DND-41 (cell line): ENCODE results near the gene ERMARD.

ENCODE experiments used
- EZH2 ChIP-seq: IDR thresholded peaks from 3 replicates; pipeline ENCODE4 v1.6.1; 2012; ENCODE audit warnings: borderline replicate concordance, low read depth, mild to moderate bottlenecking, moderate library complexity, low read length, inconsistent platforms; ENCODE audit not compliant: severe bottlenecking
- TF ChIP-seq, protein P1 (sequence below): IDR thresholded peaks from 2 replicates; pipeline ENCODE4 v1.5.1; 2012; ENCODE audit warnings: borderline replicate concordance, low read length, moderate library complexity, mild to moderate bottlenecking; ENCODE audit not compliant: poor library complexity, severe bottlenecking; ENCODE audit errors: extremely low read depth

DNA sequence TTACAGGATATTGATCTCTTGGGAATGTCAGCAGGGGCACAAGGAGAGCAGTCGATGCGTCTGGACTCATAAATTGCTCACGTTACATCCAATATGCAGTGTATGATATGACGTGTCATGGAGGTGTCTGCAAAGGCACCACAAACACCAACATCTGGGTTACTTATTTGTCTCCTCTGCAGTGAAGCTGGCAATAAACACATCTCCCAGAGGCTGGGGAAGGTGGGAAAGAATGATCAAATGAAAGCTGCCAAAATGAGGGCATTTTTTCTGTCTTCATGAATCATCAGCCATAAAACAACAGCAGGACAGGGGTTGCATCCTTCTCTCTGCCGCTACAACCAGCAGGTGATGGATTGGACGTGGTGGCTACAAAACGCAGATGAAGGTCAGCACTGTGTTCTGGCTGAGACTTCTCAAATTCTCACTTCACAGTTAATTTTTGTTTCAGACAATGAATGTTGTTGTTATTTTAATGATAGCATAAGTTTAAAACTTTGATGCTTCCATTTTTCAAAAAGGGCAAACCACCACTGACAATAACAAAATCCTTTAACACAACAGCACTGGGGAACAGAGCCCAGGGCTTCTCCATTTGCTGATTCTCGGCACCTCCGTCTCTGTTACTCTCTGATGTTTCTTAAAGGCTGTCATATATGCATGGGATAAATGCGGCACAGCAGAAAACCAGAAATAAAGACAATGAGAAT is 47.5 kb downstream of the ERMARD start:
- TF ChIP-seq, protein P1, sequence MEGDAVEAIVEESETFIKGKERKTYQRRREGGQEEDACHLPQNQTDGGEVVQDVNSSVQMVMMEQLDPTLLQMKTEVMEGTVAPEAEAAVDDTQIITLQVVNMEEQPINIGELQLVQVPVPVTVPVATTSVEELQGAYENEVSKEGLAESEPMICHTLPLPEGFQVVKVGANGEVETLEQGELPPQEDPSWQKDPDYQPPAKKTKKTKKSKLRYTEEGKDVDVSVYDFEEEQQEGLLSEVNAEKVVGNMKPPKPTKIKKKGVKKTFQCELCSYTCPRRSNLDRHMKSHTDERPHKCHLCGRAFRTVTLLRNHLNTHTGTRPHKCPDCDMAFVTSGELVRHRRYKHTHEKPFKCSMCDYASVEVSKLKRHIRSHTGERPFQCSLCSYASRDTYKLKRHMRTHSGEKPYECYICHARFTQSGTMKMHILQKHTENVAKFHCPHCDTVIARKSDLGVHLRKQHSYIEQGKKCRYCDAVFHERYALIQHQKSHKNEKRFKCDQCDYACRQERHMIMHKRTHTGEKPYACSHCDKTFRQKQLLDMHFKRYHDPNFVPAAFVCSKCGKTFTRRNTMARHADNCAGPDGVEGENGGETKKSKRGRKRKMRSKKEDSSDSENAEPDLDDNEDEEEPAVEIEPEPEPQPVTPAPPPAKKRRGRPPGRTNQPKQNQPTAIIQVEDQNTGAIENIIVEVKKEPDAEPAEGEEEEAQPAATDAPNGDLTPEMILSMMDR: no peak
- TF ChIP-seq EZH2: no peak
